Measurements from ENCODE around the gene ADAP2.
"Not testable (repeated sequence)": the region's sequence is repeated elsewhere in the genome, so short reads cannot be mapped to it uniquely, and the experiment has no call there.

The ADAP2 gene

GRCh38 chr17:30929861-30930260 is 8.1 kb downstream of the ADAP2 start (continued):
- TF ChIP-seq ZBTB11 (tag by site-specific recombination; conservative IDR thresholded peaks at IDR 0.05; ENCODE audit: low read depth) (peak; percentile 64), ZNF426 (tag by site-specific recombination; IDR thresholded peaks at IDR 0.05) (peak; percentile 71), ZNF518A (tag by site-specific recombination; conservative IDR thresholded peaks at IDR 0.05; ENCODE audit: low read depth) (peak; percentile 79), ZNF140 (tag by site-specific recombination; IDR thresholded peaks at IDR 0.05) (peak; percentile 59), ZNF558 (tag by site-specific recombination; IDR thresholded peaks at IDR 0.05) (0 out of 2 replicates have a peak, but pooled peaks have one; percentile 50), ZNF433 (tag by site-specific recombination; IDR thresholded peaks at IDR 0.05; ENCODE audit: low read depth) (0 out of 2 replicates have a peak, but pooled peaks have one; percentile 22), ZBTB1 (tag by site-specific recombination; IDR thresholded peaks at IDR 0.05) (0 out of 2 replicates have a peak, but pooled peaks have one; percentile 29)

GRCh38 chr17:30930495-30930894 is 8.8 kb downstream of the ADAP2 start:
- no peak overlapping the region for H3K4me3 ChIP-seq (ENCODE audit: low read depth, low read length)
- POLR2A ChIA-PET, result no interaction called here
- CTCF ChIA-PET, result interaction anchor here (0.6 kb wide), 1 partner anchor 10 kb away, joined by 3 read pairs; no protein-coding TSS in a partner anchor
- H3K36me3 ChIP-seq (ENCODE audit: control insufficient read depth in 2 of 2, insufficient read depth in 1 of 2, low read length in 2 of 2), result peaks cover 6 to 65% of the 10 kb centered on the region in 2 experiments
- TF ChIP-seq ZNF211 (tag by site-specific recombination; IDR thresholded peaks at IDR 0.05; ENCODE audit: low read depth) (no peak), ZNF707 (tag by site-specific recombination; IDR thresholded peaks at IDR 0.05) (no peak)
- H3K4me1 ChIP-seq (ENCODE audit: control insufficient read depth, insufficient read depth, low read length), result no peaks in the 10 kb centered on the region
- no peaks in the 10 kb centered on the region for H3K9me3 ChIP-seq (ENCODE audit: control insufficient read depth, insufficient read depth, low read depth, low read length)
- no peak overlapping the region for H3K27ac ChIP-seq (ENCODE audit: extremely low read depth, low read depth, low read length)

- H3K4me1 ChIP-seq (ENCODE audit: control insufficient read depth, insufficient read depth, low read length); CTCF ChIA-PET; H3K27ac ChIP-seq (ENCODE audit: extremely low read depth, low read depth, low read length); H3K4me3 ChIP-seq (ENCODE audit: low read depth, low read length); H3K9me3 ChIP-seq (ENCODE audit: control insufficient read depth, insufficient read depth, low read depth, low read length): not testable (repeated sequence)
- H3K36me3 ChIP-seq (ENCODE audit: control insufficient read depth in 2 of 2, insufficient read depth in 1 of 2, low read length in 2 of 2), result peaks cover 16 to 65% of the 10 kb centered on the region in 2 experiments
- POLR2A ChIA-PET, result interaction anchor here (0.7 to 1.2 kb wide), 3 partner anchors 27 to 235 kb away, joined by 3 to 8 read pairs (median 5); no protein-coding TSS in a partner anchor
Measured at GRCh38 chr17:30931582-30931981, 9.8 kb downstream of the ADAP2 start.

- ChIA-PET CTCF (no interaction called here), POLR2A (interaction anchor here (0.8 kb wide), 1 partner anchor 37 kb away, joined by 3 read pairs; the partner anchor contains the start of gene RNF135)
- TF ChIP-seq PRDM4 (tag by site-specific recombination; IDR thresholded peaks at IDR 0.05) (no peak), BCL11B (tag by site-specific recombination; IDR thresholded peaks at IDR 0.05; ENCODE audit: low read depth) (no peak), ZNF837 (tag by site-specific recombination; IDR thresholded peaks at IDR 0.05) (no peak), ZNF16 (tag by site-specific recombination; IDR thresholded peaks at IDR 0.05; ENCODE audit: low read depth) (no peak), ZNF596 (tag by site-specific recombination; IDR thresholded peaks at IDR 0.05) (no peak), ZNF274 (IDR thresholded peaks at IDR 0.05; ENCODE audit: low read length) (no peak), ZNF274 (tag by site-specific recombination; IDR thresholded peaks at IDR 0.05; ENCODE audit: borderline replicate concordance) (no peak), ZNF404 (tag by site-specific recombination; IDR thresholded peaks at IDR 0.05) (no peak), ZNF585B (tag by site-specific recombination; IDR thresholded peaks at IDR 0.05) (no peak), ZBTB17 (tag by site-specific recombination; IDR thresholded peaks at IDR 0.05) (no peak), ZNF157 (tag by site-specific recombination; IDR thresholded peaks at IDR 0.05) (no peak)
Measured at GRCh38 chr17:30933966-30934365, 12.2 kb downstream of the ADAP2 start.

More at GRCh38 chr17:30933966-30934365, 12.2 kb downstream of the ADAP2 start:
- Histone ChIP-seq H3K4me1 (ENCODE audit: control insufficient read depth, insufficient read depth, low read length) (no peaks in the 10 kb centered on the region), H3K4me3 (ENCODE audit: low read depth, low read length) (no peak overlapping the region), H3K9me3 (ENCODE audit: control insufficient read depth, insufficient read depth, low read depth, low read length) (no peaks in the 10 kb centered on the region), H3K27ac (ENCODE audit: extremely low read depth, low read depth, low read length) (no peak overlapping the region), H3K36me3 (ENCODE audit: control insufficient read depth in 2 of 2, insufficient read depth in 1 of 2, low read length in 2 of 2) (peaks cover 23 to 77% of the 10 kb centered on the region in 2 experiments)
